SH-SY5Y (cell line): ENCODE results near the gene BEGAIN.

ENCODE experiments used
- GATA2 ChIP-seq: IDR thresholded peaks from 2 replicates; pipeline ENCODE4 v1.6.1; 2011; ENCODE audit warnings: mild to moderate bottlenecking, low read depth, low read length
- GATA3 ChIP-seq: IDR thresholded peaks from 2 replicates; pipeline ENCODE4 v1.6.1; 2011; ENCODE audit warnings: low read depth, mild to moderate bottlenecking, low read length, moderate library complexity

BEGAIN gene

GRCh38 chr14:100532154-100532861 lies 54.9 kb downstream of the BEGAIN start:
- TF ChIP-seq GATA3: no peak
- no peak for TF ChIP-seq GATA2

GRCh38 chr14:100531152-100532121 lies 55.8 kb downstream of the BEGAIN start:
- no peak for TF ChIP-seq GATA2
- TF ChIP-seq GATA3: no peak

GRCh38 chr14:100530270-100531072 lies 56.7 kb downstream of the BEGAIN start:
- TF ChIP-seq GATA2 (no peak), GATA3 (no peak)

GRCh38 chr14:100529561-100530031 lies 57.6 kb downstream of the BEGAIN start:
- no peak for TF ChIP-seq GATA2
- no peak for TF ChIP-seq GATA3

- no peak for TF ChIP-seq GATA2
- no peak for TF ChIP-seq GATA3
Observed at GRCh38 chr14:100528962-100529560, 58.2 kb downstream of the BEGAIN start.

GRCh38 chr14:100526632-100527031 lies 60.6 kb downstream of the BEGAIN start:
- TF ChIP-seq GATA3 (no peak), GATA2 (no peak)

- no peak for TF ChIP-seq GATA3
- TF ChIP-seq GATA2: no peak
Observed at GRCh38 chr14:100526057-100526456, 61.2 kb downstream of the BEGAIN start.

- TF ChIP-seq GATA3 (no peak), GATA2 (no peak)
Observed at GRCh38 chr14:100525615-100526014, 61.6 kb downstream of the BEGAIN start.

- TF ChIP-seq GATA3 (no peak), GATA2 (no peak)
Observed at GRCh38 chr14:100524933-100525243, 62.3 kb downstream of the BEGAIN start.

- TF ChIP-seq GATA2: no peak
Observed at GRCh38 chr14:100524233-100524932, 62.8 kb downstream of the BEGAIN start.

GRCh38 chr14:100523843-100524169 lies 63.4 kb downstream of the BEGAIN start:
- TF ChIP-seq GATA3 (no peak), GATA2 (no peak)

GRCh38 chr14:100523131-100523842 lies 63.9 kb downstream of the BEGAIN start:
- TF ChIP-seq GATA2 (no peak), GATA3 (no peak)
